AG04449 (cell line): Measurements from ENCODE around the gene TRIM25.

ENCODE experiments used
- CTCF ChIA-PET: fragments of 350-600 bp; formaldehyde crosslinking; extraction: SDS; loops from one replicate; lab custom pipeline; 2021; ENCODE audit warnings: antibody characterized with exemption; lab: Yijun Ruan, JAX
- POLR2A ChIA-PET: fragments of 400-600, 350-600 bp; formaldehyde crosslinking; extraction: SDS; loops from one replicate; lab custom pipeline; 2020; ENCODE audit warnings: antibody characterized with exemption, inconsistent platforms; lab: Yijun Ruan, JAX
- DNase-seq: peaks from one replicate; pipeline ENCODE4 v3.0.0-alpha.2; 2010; ENCODE audit warnings: low read depth, low spot score
- H3K4me3 ChIP-seq: 2 replicates; pipeline ENCODE4 v1.5.1; 2011; ENCODE audit warnings: low read depth, mild to moderate bottlenecking, control low read depth, low read length
- TF ChIP-seq, protein P1 (sequence below): IDR thresholded peaks from one replicate; pipeline ENCODE4 v1.5.1; 2011; ENCODE audit warnings: mild to moderate bottlenecking, moderate library complexity, low read length, control low read depth, inconsistent platforms; ENCODE audit not compliant: insufficient read depth; ENCODE audit errors: missing control alignments

TRIM25 gene

DNA sequence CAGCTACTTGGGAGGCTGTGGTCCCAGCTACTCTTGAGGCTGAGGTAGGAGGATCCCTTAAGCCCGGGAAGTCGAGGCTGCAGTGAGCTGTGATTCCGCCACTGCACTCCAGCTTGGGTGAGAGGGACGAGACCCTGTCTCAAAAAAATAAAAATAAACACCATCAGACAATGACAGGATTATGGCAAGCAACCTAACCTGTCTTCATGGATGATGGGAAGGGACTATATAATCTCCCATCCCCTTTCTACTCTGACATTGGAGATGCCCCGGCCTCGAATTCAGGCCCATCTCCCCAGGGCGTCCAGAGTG, 893 bp downstream of the TRIM25 start:
- ChIA-PET POLR2A (interaction anchor here (0.9 to 1.6 kb wide), 3 partner anchors 11 to 48 kb away, joined by 3 to 8 read pairs (median 7); partner anchors contain the start of gene COIL), CTCF (interaction anchor here (1.6 to 2.0 kb wide), 2 partner anchors 23 to 93 kb away, joined by 4 to 6 read pairs; no protein-coding TSS in a partner anchor)
- TF ChIP-seq, protein P1, sequence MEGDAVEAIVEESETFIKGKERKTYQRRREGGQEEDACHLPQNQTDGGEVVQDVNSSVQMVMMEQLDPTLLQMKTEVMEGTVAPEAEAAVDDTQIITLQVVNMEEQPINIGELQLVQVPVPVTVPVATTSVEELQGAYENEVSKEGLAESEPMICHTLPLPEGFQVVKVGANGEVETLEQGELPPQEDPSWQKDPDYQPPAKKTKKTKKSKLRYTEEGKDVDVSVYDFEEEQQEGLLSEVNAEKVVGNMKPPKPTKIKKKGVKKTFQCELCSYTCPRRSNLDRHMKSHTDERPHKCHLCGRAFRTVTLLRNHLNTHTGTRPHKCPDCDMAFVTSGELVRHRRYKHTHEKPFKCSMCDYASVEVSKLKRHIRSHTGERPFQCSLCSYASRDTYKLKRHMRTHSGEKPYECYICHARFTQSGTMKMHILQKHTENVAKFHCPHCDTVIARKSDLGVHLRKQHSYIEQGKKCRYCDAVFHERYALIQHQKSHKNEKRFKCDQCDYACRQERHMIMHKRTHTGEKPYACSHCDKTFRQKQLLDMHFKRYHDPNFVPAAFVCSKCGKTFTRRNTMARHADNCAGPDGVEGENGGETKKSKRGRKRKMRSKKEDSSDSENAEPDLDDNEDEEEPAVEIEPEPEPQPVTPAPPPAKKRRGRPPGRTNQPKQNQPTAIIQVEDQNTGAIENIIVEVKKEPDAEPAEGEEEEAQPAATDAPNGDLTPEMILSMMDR, result no peak
- H3K4me3 ChIP-seq, result peak overlapping the region; percentile 98
- DNase-seq, result no peak

GRCh38 chr17:56912105-56912999, 1.5 kb downstream of the TRIM25 start:
- CTCF ChIA-PET, result interaction anchor here (0.6 to 2.0 kb wide), 4 partner anchors 11 to 92 kb away, joined by 3 to 6 read pairs (median 3); no protein-coding TSS in a partner anchor

GRCh38 chr17:56910509-56911235, 3.2 kb downstream of the TRIM25 start:
- ChIA-PET POLR2A (no interaction called here), CTCF (interaction anchor here (1.1 to 1.6 kb wide), 4 partner anchors 9 to 91 kb away, joined by 3 to 5 read pairs (median 4); no protein-coding TSS in a partner anchor)
- TF ChIP-seq, protein P1, result no peak
- DNase-seq, result no peak
- H3K4me3 ChIP-seq, result no peak overlapping the region

More at GRCh38 chr17:56912105-56912999, 1.5 kb downstream of the TRIM25 start:
- POLR2A ChIA-PET, result interaction anchor here (0.9 to 1.6 kb wide), 2 partner anchors 29 to 48 kb away, joined by 3 to 8 read pairs; partner anchors contain the start of gene COIL
- H3K4me3 ChIP-seq, result peak overlapping the region; percentile 98
- no peak for DNase-seq
- TF ChIP-seq, protein P1, result no peak

- ChIA-PET CTCF (interaction anchor here (1.3 to 1.6 kb wide), 3 partner anchors 8 to 90 kb away, joined by 3 to 5 read pairs (median 4); no protein-coding TSS in a partner anchor), POLR2A (interaction anchor here (0.7 kb wide), 1 partner anchor 75 kb away, joined by 3 read pairs; no protein-coding TSS in a partner anchor)
- TF ChIP-seq, protein P1, result no peak
- no peak for DNase-seq
- no peak overlapping the region for H3K4me3 ChIP-seq
Measured at GRCh38 chr17:56909742-56910508, 3.9 kb downstream of the TRIM25 start.

DNA sequence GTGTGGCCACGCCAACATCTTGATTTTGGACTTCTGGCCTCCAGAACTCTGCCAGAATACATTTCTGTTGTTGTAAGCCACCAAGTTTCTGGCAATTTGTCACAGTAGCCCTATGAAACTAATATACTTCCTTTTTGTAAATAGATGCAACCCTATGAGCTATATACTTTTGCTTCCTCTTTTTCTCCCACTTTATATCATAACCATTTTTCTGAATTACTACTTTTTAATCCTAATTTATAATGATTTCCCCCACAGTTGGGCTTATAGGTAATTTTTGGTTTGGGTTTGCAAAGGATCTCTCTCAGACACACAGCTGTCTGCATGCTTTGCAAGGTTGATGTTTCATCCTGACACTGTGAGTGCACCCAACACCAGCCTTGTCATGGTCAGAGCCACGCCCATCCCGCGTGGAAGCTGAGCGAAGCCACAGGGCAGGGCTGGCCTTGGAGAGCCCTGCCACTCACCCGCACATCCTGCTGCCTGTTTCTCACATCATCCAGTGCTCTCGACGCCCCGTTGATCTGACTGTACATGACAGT, 5.8 kb downstream of the TRIM25 start:
- POLR2A ChIA-PET, result no interaction called here
- TF ChIP-seq, protein P1, result no peak

More for the DNA sequence above, 5.8 kb downstream of the TRIM25 start:
- no peak for DNase-seq
- no peak overlapping the region for H3K4me3 ChIP-seq
- CTCF ChIA-PET, result interaction anchor here (0.8 kb wide), 1 partner anchor 20 kb away, joined by 3 read pairs; no protein-coding TSS in a partner anchor
